H9 (cell line): ENCODE data around the gene AXIN1. TPM values are rescaled to one million over a fixed set of nuclear protein-coding genes. Genes with fewer than 3 reads are reported as not detected.
A peak's percentile ranks its signal among the peaks of the same experiment; 100 is the strongest.

Experiments used
- DNase-seq: peaks from one replicate; pipeline ENCODE4 v3.0.0-alpha.2; 2017
- H2AFZ ChIP-seq: one replicate; pipeline ENCODE4 v1.6.1; 2013; ENCODE audit warnings: mild to moderate bottlenecking, low read length, control low read depth, moderate library complexity
- H2AK5ac ChIP-seq: 2 replicates; pipeline ENCODE4 v1.6.1; 2013; ENCODE audit warnings: low read length, control low read depth, mixed read lengths; ENCODE audit not compliant: insufficient read length
- H2BK120ac ChIP-seq: one replicate; pipeline ENCODE4 v1.6.1; 2013; ENCODE audit warnings: low read depth, mild to moderate bottlenecking, low read length, control low read depth, inconsistent platforms; ENCODE audit not compliant: poor library complexity, severe bottlenecking
- H2BK12ac ChIP-seq: 2 replicates; pipeline ENCODE4 v1.6.1; 2013; ENCODE audit warnings: low read length, control low read depth, mixed read lengths, low read depth; ENCODE audit not compliant: insufficient read length
- H2BK15ac ChIP-seq: 2 replicates; pipeline ENCODE4 v1.6.1; 2013; ENCODE audit warnings: low read depth, low read length, control low read depth
- H2BK20ac ChIP-seq: one replicate; pipeline ENCODE4 v1.6.1; 2013; ENCODE audit warnings: low read depth, mild to moderate bottlenecking, low read length, control low read depth, inconsistent platforms; ENCODE audit not compliant: poor library complexity, severe bottlenecking
- H2BK5ac ChIP-seq: 2 replicates; pipeline ENCODE4 v1.6.1; 2013; ENCODE audit warnings: low read length, control low read depth, mixed read lengths; ENCODE audit not compliant: insufficient read length
- H3K14ac ChIP-seq: 2 replicates; pipeline ENCODE4 v1.6.1; 2013; ENCODE audit warnings: low read length, control low read depth; ENCODE audit not compliant: insufficient read depth
- H3K18ac ChIP-seq: 2 replicates; pipeline ENCODE4 v1.6.1; 2013; ENCODE audit warnings: low read depth, mild to moderate bottlenecking, mixed read lengths, low read length, control low read depth; ENCODE audit not compliant: insufficient read length
- H3K23ac ChIP-seq: 2 replicates; pipeline ENCODE4 v1.6.1; 2013; ENCODE audit warnings: low read length, control low read depth, mixed read lengths, low read depth; ENCODE audit not compliant: insufficient read length
- H3K23me2 ChIP-seq: 2 replicates; pipeline ENCODE4 v1.6.1; 2013; ENCODE audit warnings: low read depth, mild to moderate bottlenecking, mixed read lengths, low read length, control low read depth; ENCODE audit not compliant: insufficient read length, poor library complexity, severe bottlenecking
- H3K27ac ChIP-seq: 2 replicates; pipeline ENCODE4 v1.5.1; 2013; ENCODE audit warnings: low read length, control low read depth, mixed read lengths, low read depth; ENCODE audit not compliant: insufficient read length
- H3K27me3 ChIP-seq: 2 replicates; pipeline ENCODE4 v1.6.1; 2013; ENCODE audit warnings: low read length, control low read depth, inconsistent platforms; ENCODE audit not compliant: insufficient read depth
- H3K4ac ChIP-seq: 2 replicates; pipeline ENCODE4 v1.6.1; 2013; ENCODE audit warnings: low read depth, mild to moderate bottlenecking, control low read depth, inconsistent platforms, low read length, moderate library complexity
- H3K4me1 ChIP-seq: 2 replicates; pipeline ENCODE4 v1.6.1; 2013; ENCODE audit warnings: low read length, control low read depth, inconsistent platforms; ENCODE audit not compliant: insufficient read depth
- H3K4me2 ChIP-seq: 2 replicates; pipeline ENCODE4 v1.6.1; 2013; ENCODE audit warnings: low read length, control low read depth, mixed read lengths; ENCODE audit not compliant: insufficient read length, insufficient read depth
- H3K56ac ChIP-seq: 2 replicates; pipeline ENCODE4 v1.6.1; 2013; ENCODE audit warnings: low read depth, mild to moderate bottlenecking, mixed read lengths, low read length, control low read depth; ENCODE audit not compliant: insufficient read length
- H3K79me1 ChIP-seq: 2 replicates; pipeline ENCODE4 v1.6.1; 2013; ENCODE audit warnings: low read depth, mild to moderate bottlenecking, moderate library complexity, low read length, control low read depth, inconsistent platforms; ENCODE audit not compliant: insufficient read depth, poor library complexity, severe bottlenecking
- H3K79me2 ChIP-seq: 2 replicates; pipeline ENCODE4 v1.6.1; 2013; ENCODE audit warnings: low read length, control low read depth, inconsistent platforms; ENCODE audit not compliant: insufficient read depth
- H3K9ac ChIP-seq: 2 replicates; pipeline ENCODE4 v1.6.1; 2013; ENCODE audit warnings: low read length, control low read depth, mixed read lengths; ENCODE audit not compliant: insufficient read length; ENCODE audit errors: extremely low read depth
- H3K9me3 ChIP-seq: one replicate; pipeline ENCODE4 v1.6.1; 2013; ENCODE audit warnings: low read depth, low read length, inconsistent platforms; ENCODE audit not compliant: control insufficient read depth
- H3T11ph ChIP-seq: one replicate; pipeline ENCODE4 v1.6.1; 2013; ENCODE audit warnings: mild to moderate bottlenecking, low read length, control low read depth, inconsistent platforms
- H4K20me1 ChIP-seq: one replicate; pipeline ENCODE4 v1.6.1; 2013; ENCODE audit not compliant: control insufficient read depth, insufficient read length, insufficient read depth
- H4K5ac ChIP-seq: 2 replicates; pipeline ENCODE4 v1.6.1; 2013; ENCODE audit warnings: low read depth, mild to moderate bottlenecking, mixed read lengths, low read length, control low read depth; ENCODE audit not compliant: insufficient read length
- H4K8ac ChIP-seq: replicated peaks from 2 replicates; pipeline ENCODE4 v1.6.1; 2013; ENCODE audit warnings: low read length, control low read depth, mixed read lengths, low read depth; ENCODE audit not compliant: insufficient read length
- H4K91ac ChIP-seq: 2 replicates; pipeline ENCODE4 v1.6.1; 2013; ENCODE audit warnings: low read depth, mild to moderate bottlenecking, moderate library complexity, mixed read lengths, low read length, control low read depth; ENCODE audit not compliant: insufficient read length
- H3K27ac Mint-ChIP-seq, 3 experiments: 2 replicates in 2 of 3; 3 replicates in 1 of 3; pipeline ENCODE4 v1.8.0; 2020 to 2021; ENCODE audit warnings: mixed read lengths in 3 of 3, mild to moderate bottlenecking in 1 of 3, moderate library complexity in 1 of 3
- H3K27me3 Mint-ChIP-seq: 2 replicates; pipeline ENCODE4 v1.8.0; 2021; ENCODE audit warnings: low read depth, mild to moderate bottlenecking, moderate library complexity, mixed read lengths
- H3K36me3 Mint-ChIP-seq, 3 experiments: 2 replicates in 2 of 3; 3 replicates in 1 of 3; pipeline ENCODE4 v1.8.0; 2020 to 2021; ENCODE audit warnings: low read depth in 3 of 3, mixed read lengths in 3 of 3; ENCODE audit not compliant: insufficient read depth in 1 of 3
- H3K4me1 Mint-ChIP-seq, 2 experiments: 2 replicates each; pipeline ENCODE4 v1.8.0; 2020; ENCODE audit warnings: mixed read lengths in 2 of 2
- H3K4me3 Mint-ChIP-seq, 2 experiments: 2 replicates in 1 of 2; 3 replicates in 1 of 2; pipeline ENCODE4 v1.8.0; 2020 to 2021; ENCODE audit warnings: mild to moderate bottlenecking in 2 of 2, mixed read lengths in 2 of 2, moderate library complexity in 1 of 2
- H3K9me3 Mint-ChIP-seq, 2 experiments: 2 replicates in 1 of 2; 3 replicates in 1 of 2; pipeline ENCODE4 v1.8.0; 2020; ENCODE audit warnings: mild to moderate bottlenecking in 2 of 2, mixed read lengths in 2 of 2, moderate library complexity in 1 of 2
- CTCF ChIP-seq: fragments of 200-600 bp; sonication (generic); conservative IDR thresholded peaks from 3 replicates; pipeline ENCODE4 v1.8.0; 2021; ENCODE audit warnings: antibody characterized with exemption, mild to moderate bottlenecking
- WGBS: extraction: QIAGEN DNeasy Blood & Tissue Kit; methylation state at CpG from one replicate; pipeline ENCODE4 v1.1.7; 2013; ENCODE audit warnings: missing lambda C conversion rate, low lambda C conversion rate, mixed read lengths; ENCODE audit not compliant: insufficient read length; ENCODE audit errors: extremely low coverage; 5-methylcytosine and 5-hydroxymethylcytosine counted together
- total RNA-seq: library from RNA; stranded (reverse); gene quantifications from 2 replicates; pipeline ENCODE4 v1.2.1, GENCODE V29; 2021

Gene AXIN1
- total RNA-seq, 1 experiment from 2014 or later = 50.9 TPM

GRCh38 chr16:363766-364490 lies 11.4 kb upstream of the AXIN1 start:
- Histone ChIP-seq H4K8ac (no peak overlapping the region), H3K23ac (no peak overlapping the region), H2AFZ (no peak overlapping the region), H3K4me1 (no peaks in the 10 kb centered on the region), H3K27ac (no peak overlapping the region), H3K79me1 (no peaks in the 10 kb centered on the region), H3K14ac (no peak overlapping the region), H3K4ac (no peak overlapping the region), H3K4me2 (no peak overlapping the region), H2BK20ac (no peak overlapping the region), H3K79me2 (no peaks in the 10 kb centered on the region), H3T11ph (no peak overlapping the region), H2BK15ac (no peak overlapping the region), H4K20me1 (no peaks in the 10 kb centered on the region), H2BK12ac (no peak overlapping the region), H3K56ac (no peak overlapping the region), H3K9me3 (no peaks in the 10 kb centered on the region), H4K91ac (no peak overlapping the region), H3K9ac (no peak overlapping the region), H2BK120ac (no peak overlapping the region), H3K23me2 (no peaks in the 10 kb centered on the region), H3K18ac (no peak overlapping the region), H2AK5ac (no peak overlapping the region), H2BK5ac (no peak overlapping the region), H3K27me3 (no peaks in the 10 kb centered on the region), H4K5ac (no peak overlapping the region)
- Mint-ChIP-seq H3K9me3 (no peaks in the 10 kb centered on the region), H3K27ac (peak overlapping the region in 1 of 3 experiments; percentile 67; a peak in 1 of 7 replicates), H3K4me3 (no peak overlapping the region), H3K27me3 (peaks cover 9% of the 10 kb centered on the region), H3K4me1 (peaks cover 4 to 12% of the 10 kb centered on the region in 2 experiments; a peak in 3 of 4 replicates), H3K36me3 (peaks cover 3 to 21% (median 21%) of the 10 kb centered on the region in 3 experiments; a peak in 6 of 7 replicates)
- no peak for DNase-seq
- no CpG with 5 or more reads among the region's 24 CpGs for WGBS
- TF ChIP-seq CTCF = no peak
